DND-41 (cell line): ENCODE measurements around the gene GNL2.

ENCODE experiments used
- ATAC-seq: fragments of 200-7000 bp; cut with Tn5 transposase; 3 replicates; pipeline ENCODE4 v1.9.1; 2021; ENCODE audit warnings: low read depth; ENCODE audit not compliant: insufficient read depth
- DNase-seq: peaks from one replicate; pipeline ENCODE4 v3.0.0-alpha.2; 2020
- H2AFZ ChIP-seq: 2 replicates; pipeline ENCODE4 v1.6.0; 2012; ENCODE audit warnings: low read depth, low read length
- H3K27ac ChIP-seq: 2 replicates; pipeline ENCODE4 v1.5.1; 2012; ENCODE audit warnings: low read length, inconsistent platforms
- H3K27me3 ChIP-seq: fragments of 200-600 bp; sonication (generic); 2 replicates; pipeline ENCODE4 v1.6.0; 2012; ENCODE audit warnings: low read length, mild to moderate bottlenecking, inconsistent platforms; ENCODE audit not compliant: insufficient read depth, poor library complexity
- H3K36me3 ChIP-seq: 2 replicates; pipeline ENCODE4 v1.5.1; 2012; ENCODE audit warnings: low read length, inconsistent platforms; ENCODE audit not compliant: insufficient read depth
- H3K4me1 ChIP-seq: 2 replicates; pipeline ENCODE4 v1.5.1; 2012; ENCODE audit warnings: mild to moderate bottlenecking, low read length; ENCODE audit not compliant: insufficient read depth
- H3K4me2 ChIP-seq: 2 replicates; pipeline ENCODE4 v1.6.0; 2012; ENCODE audit warnings: mild to moderate bottlenecking, moderate library complexity, low read length, inconsistent platforms; ENCODE audit not compliant: insufficient read depth
- H3K4me3 ChIP-seq, 2 experiments: fragments of 200-600 bp in 1 of 2; shearing (Covaris generic) in 1 of 2; 2 replicates each; pipeline ENCODE4 v1.5.1; 2012 to 2016; ENCODE audit warnings: inconsistent platforms in 2 of 2, low read length in 2 of 2, mild to moderate bottlenecking in 2 of 2, low read depth in 1 of 2, moderate library complexity in 1 of 2
- H3K79me2 ChIP-seq: 2 replicates; pipeline ENCODE4 v1.6.0; 2012; ENCODE audit warnings: low read length, inconsistent platforms; ENCODE audit not compliant: insufficient read depth
- H3K9ac ChIP-seq: 2 replicates; pipeline ENCODE4 v1.6.0; 2012; ENCODE audit warnings: low read depth, mild to moderate bottlenecking, inconsistent platforms, low read length, moderate library complexity
- H3K9me3 ChIP-seq: 2 replicates; pipeline ENCODE4 v1.5.1; 2012; ENCODE audit warnings: low read length, moderate library complexity, mild to moderate bottlenecking, inconsistent platforms; ENCODE audit not compliant: insufficient read depth, severe bottlenecking
- H4K20me1 ChIP-seq: 2 replicates; pipeline ENCODE4 v1.6.0; 2012; ENCODE audit warnings: low read length; ENCODE audit not compliant: insufficient read depth
- CTCF ChIP-seq: IDR thresholded peaks from 2 replicates; pipeline ENCODE4 v1.5.1; 2012; ENCODE audit warnings: borderline replicate concordance, low read length, moderate library complexity, mild to moderate bottlenecking; ENCODE audit not compliant: poor library complexity, severe bottlenecking; ENCODE audit errors: extremely low read depth
- EZH2 ChIP-seq: IDR thresholded peaks from 3 replicates; pipeline ENCODE4 v1.6.1; 2012; ENCODE audit warnings: borderline replicate concordance, low read depth, mild to moderate bottlenecking, moderate library complexity, low read length, inconsistent platforms; ENCODE audit not compliant: severe bottlenecking

Gene GNL2

GRCh38 chr1:37601441-37601840 lies 5.7 kb upstream of the GNL2 start:
- H3K9me3 ChIP-seq = no peaks in the 10 kb centered on the region
- peaks cover 26% of the 10 kb centered on the region for H3K27me3 ChIP-seq
- H2AFZ ChIP-seq = no peak overlapping the region
- H3K27ac ChIP-seq = no peak overlapping the region
- TF ChIP-seq CTCF (no peak), EZH2 (no peak)
- peaks cover 3% of the 10 kb centered on the region for H3K4me1 ChIP-seq
- H3K4me3 ChIP-seq = no peak overlapping the region
- no peaks in the 10 kb centered on the region for H3K36me3 ChIP-seq
- H4K20me1 ChIP-seq = no peaks in the 10 kb centered on the region
- DNase-seq (no peak), ATAC-seq (no peak)
- no peak overlapping the region for H3K4me2 ChIP-seq
- no peaks in the 10 kb centered on the region for H3K79me2 ChIP-seq
- no peak overlapping the region for H3K9ac ChIP-seq

DNA sequence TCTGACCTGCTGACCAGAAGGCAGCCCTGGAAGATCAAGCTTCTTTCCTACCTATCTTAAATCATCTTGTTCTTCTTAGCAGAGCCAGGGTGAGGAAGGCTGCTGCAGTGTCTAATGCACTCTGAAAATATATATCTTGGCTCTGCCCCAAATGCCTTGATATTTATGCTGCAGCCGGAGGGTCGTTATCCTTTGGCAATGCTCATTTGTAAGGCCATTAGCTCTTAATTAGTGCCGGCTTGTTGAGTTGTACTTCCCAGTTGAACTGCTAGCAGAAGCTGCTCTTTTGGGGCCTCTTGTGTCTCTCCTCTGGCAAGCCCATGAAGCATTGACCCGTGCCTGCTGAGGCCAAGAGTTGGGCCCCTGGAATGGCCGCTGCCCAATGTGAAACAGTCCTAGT lies 4.2 kb upstream of the GNL2 start:
- Histone ChIP-seq H3K4me1 (peaks cover 11% of the 10 kb centered on the region), H3K36me3 (no peaks in the 10 kb centered on the region), H3K4me3 (no peak overlapping the region), H3K27me3 (peaks cover 16% of the 10 kb centered on the region), H3K4me2 (no peak overlapping the region), H2AFZ (no peak overlapping the region), H3K79me2 (peaks cover 8% of the 10 kb centered on the region), H3K9ac (no peak overlapping the region), H3K27ac (no peak overlapping the region), H4K20me1 (peaks cover 4% of the 10 kb centered on the region; the same call in 1 of the 2 replicates), H3K9me3 (no peaks in the 10 kb centered on the region)
- no peak for DNase-seq
- ATAC-seq = no peak
- TF ChIP-seq EZH2 (no peak), CTCF (no peak)

GRCh38 chr1:37596182-37596667 lies 488 bp upstream of the GNL2 start:
- Histone ChIP-seq H3K4me1 (peaks cover 29% of the 10 kb centered on the region), H3K9me3 (no peaks in the 10 kb centered on the region), H2AFZ (peak overlapping the region; percentile 97), H4K20me1 (peaks cover 16% of the 10 kb centered on the region; the same call in 1 of the 2 replicates), H3K27me3 (peaks cover 2% of the 10 kb centered on the region), H3K4me2 (peak overlapping the region; percentile 85), H3K79me2 (peaks cover 39% of the 10 kb centered on the region), H3K36me3 (peaks cover 28% of the 10 kb centered on the region), H3K4me3 (peak overlapping the region; percentile 94 to 98; a peak in 3 of 4 replicates), H3K27ac (peak overlapping the region; percentile 49), H3K9ac (peak overlapping the region; percentile 78)
- ATAC-seq (no peak), DNase-seq (no peak)
- TF ChIP-seq EZH2 = no peak
- no peak for TF ChIP-seq CTCF

DNA sequence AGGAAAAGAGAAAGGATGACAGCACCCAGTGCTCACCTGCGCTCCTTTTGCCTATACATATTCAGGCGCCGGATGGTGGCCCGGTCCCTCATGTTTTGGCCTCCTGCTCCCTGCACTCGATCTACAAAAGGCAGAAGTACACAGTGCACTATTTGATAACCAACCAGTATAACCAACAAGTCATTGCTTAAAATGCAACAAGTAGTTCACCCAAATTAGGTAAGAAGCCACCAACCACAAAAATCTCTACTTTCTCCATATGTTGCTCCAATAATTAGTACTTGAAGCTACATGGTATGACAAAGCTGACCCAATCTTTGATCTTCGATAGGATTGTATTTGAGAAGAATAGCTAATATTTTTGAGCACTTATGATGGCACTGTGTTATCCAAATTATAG lies 2.0 kb downstream of the GNL2 start:
- H3K4me1 ChIP-seq = peaks cover 29% of the 10 kb centered on the region
- no peak for DNase-seq
- H4K20me1 ChIP-seq = peaks cover 21% of the 10 kb centered on the region; the same call in 1 of the 2 replicates
- TF ChIP-seq CTCF (no peak), EZH2 (no peak)
- H3K4me2 ChIP-seq = peak overlapping the region; percentile 85; the same call in 1 of the 2 replicates
- ATAC-seq = no peak
- H3K36me3 ChIP-seq = peaks cover 50% of the 10 kb centered on the region
- H3K27ac ChIP-seq = no peak overlapping the region
- no peak overlapping the region for H3K9ac ChIP-seq
- H2AFZ ChIP-seq = no peak overlapping the region
- no peak overlapping the region for H3K4me3 ChIP-seq
- peaks cover 39% of the 10 kb centered on the region for H3K79me2 ChIP-seq
- no peaks in the 10 kb centered on the region for H3K27me3 ChIP-seq
- no peaks in the 10 kb centered on the region for H3K9me3 ChIP-seq
